Suppressor macrophage (primary cell): ENCODE data around the gene PRSS57.
A peak's percentile ranks its signal among the peaks of the same experiment; 100 is the strongest.
"Not testable (repeated sequence)": the region's sequence is repeated elsewhere in the genome, so short reads cannot be mapped to it uniquely, and the experiment has no call there.

ENCODE experiments used
- DNase-seq, 4 experiments: peaks; one replicate each; pipeline ENCODE4 v3.0.0-alpha.2; 2020 to 2022
- total RNA-seq, 17 experiments: gene quantifications; one replicate each; lab custom pipeline; 2026; ENCODE audit warnings: mixed read lengths in 6 of 17, inconsistent platforms in 3 of 17; lab: John Stamatoyannopoulos, UW

PRSS57 gene
- total RNA-seq: 0 to 1.1 (median 0) reads per million in 17 experiments

DNA sequence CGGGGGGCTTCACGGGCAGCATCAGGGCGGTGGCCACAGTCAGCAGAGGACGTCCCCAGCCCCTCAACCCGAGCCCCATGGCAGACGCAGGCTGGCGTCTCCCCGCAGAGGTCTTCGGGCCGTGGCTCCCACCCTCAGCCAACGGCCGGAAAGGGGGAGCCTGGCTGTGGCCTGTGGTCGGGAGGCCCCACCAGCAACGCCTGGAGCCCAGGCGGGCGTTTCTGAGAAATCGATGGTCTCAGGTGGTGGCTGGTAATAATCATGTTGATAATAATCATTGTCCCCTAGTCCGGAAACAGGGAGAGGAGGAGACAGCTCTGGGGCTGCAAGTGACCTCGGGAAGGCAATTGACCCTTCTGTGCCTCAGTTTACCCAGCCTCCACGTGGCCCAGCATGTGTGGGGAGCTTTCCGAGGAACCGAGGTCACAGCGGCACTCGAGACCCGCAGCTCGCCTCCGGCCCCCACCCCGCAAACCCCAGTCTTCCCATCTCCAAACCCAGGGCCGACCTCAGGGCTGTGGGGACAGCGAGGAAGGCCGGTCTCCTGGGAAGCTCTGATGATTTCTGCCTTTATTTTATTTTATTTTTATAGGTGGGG, at the start of gene PRSS57:
Gene PRSS57, minus strand, starts transcription at position 101 of the 598 bp plus-strand sequence. Its CDS starts 22 bp downstream, at position 79.
- DNase-seq: no peak

DNA sequence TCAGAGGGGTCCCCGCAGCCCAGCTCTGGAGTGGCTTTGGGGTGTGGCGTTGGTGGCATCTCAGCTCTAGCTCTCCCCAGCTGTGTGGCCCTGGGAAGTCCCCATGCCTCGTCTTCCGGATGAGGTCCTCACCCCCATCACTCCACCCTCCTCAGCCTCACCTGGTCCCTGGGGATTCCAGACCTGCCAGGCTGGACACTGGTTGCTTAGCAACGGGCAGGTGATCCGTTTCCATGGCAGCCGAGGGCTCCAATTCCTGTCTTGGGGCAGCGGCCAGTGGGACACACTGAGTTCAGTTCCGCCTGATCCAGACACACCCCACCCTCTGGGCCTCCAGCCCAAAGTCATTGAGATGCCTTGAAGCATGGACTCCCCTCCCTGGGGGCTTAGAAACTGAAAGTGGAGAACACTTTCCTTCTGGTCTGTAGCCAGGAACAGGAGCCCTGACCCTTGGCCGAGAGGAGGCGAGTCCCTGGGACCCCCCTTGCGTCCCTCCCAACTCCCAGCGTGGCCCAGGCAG, 48.0 kb upstream of the PRSS57 start:
- DNase-seq: no peak

DNA sequence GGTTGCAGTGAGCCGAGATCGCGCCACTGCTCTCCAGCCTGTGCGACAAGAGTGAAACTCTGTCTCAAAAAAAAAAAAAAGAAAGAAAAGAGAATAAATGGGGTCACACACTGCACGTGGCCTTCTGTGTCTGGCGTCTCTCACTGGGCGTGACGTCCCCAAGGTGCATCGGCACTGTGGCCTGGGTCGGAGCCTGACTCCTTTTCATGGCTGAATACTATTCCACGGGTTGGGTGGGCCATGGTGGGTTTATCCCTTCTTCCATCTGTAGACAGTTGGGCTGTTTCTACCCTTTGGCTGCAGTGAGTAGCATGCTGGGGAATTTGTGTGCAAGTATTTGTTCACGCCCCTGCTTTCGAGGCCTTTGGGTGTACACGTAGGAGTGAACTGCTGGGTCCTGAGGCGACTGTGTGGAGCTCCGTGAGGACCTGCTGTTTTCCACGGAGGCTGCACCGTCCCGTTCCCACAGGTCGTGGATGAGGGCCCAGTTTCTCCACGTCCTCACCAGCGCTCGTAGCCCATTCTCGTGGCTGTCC, 47.4 kb upstream of the PRSS57 start:
- DNase-seq: no peak

DNA sequence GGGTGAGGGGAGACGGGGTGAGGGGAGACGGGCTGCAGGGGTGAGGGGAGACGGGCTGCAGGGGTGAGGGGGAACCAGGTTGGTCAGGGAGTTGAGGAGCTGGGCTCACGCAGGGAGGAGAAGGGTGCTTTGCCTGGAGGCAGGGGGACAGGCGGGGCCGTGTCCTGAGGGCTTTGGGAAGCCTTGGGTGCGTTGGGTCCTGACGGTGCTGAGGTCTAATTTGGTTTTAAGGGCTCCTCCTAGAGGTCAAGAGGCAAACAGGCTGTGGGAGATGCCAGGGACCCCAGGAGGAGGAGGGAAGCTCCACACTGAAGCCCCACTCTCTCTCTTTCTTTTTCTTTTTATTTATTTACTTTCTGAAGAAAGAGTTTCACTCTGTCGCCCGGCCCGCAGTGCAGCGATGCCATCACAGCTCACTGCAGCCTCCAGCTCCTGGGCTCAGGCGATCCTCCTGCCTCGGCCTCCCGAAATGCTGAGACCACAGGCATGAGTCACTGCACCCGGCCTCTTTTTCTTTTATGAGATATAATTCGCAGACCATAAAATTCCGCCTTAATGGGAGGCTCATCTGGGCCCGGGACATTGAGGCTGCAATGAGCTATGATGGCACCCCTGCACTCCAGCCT, 46.4 kb upstream of the PRSS57 start:
- peak in 3 of 4 experiments; percentile 34 to 44 (median 42) for DNase-seq

DNA sequence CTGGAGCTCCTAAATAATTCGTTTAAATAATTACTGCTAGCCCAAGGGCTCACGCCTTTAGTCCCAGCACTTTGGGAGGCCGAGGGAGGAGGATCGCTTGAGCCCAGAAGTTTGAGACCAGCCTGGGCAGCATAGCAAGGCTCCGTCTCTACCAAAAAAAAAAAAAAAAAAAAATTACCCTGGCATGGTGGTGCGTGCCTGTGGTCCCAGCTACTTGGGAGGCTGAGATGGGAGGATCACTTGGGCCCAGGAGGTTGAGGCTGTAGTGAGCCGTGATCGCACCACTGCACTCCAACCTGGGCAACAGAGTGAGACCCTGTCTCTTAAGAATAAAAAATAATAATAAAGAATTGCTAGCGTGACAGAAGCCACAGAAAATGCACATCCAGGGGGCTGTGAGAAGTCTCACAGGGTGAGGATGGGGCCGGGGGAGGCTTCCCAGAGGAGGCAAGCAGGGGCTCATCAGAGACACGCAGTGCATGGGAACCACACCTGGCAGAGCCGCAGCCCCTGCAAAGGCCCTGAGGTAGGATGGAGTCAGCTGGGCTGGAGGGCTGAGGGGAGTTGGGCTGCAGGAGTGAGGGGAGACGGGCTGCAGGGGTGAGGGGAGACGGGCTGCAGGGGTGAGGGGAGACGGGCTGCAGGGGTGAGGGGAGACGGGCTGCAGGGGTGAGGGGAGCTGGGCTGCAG, 45.7 kb upstream of the PRSS57 start:
- not testable (repeated sequence) for DNase-seq

DNA sequence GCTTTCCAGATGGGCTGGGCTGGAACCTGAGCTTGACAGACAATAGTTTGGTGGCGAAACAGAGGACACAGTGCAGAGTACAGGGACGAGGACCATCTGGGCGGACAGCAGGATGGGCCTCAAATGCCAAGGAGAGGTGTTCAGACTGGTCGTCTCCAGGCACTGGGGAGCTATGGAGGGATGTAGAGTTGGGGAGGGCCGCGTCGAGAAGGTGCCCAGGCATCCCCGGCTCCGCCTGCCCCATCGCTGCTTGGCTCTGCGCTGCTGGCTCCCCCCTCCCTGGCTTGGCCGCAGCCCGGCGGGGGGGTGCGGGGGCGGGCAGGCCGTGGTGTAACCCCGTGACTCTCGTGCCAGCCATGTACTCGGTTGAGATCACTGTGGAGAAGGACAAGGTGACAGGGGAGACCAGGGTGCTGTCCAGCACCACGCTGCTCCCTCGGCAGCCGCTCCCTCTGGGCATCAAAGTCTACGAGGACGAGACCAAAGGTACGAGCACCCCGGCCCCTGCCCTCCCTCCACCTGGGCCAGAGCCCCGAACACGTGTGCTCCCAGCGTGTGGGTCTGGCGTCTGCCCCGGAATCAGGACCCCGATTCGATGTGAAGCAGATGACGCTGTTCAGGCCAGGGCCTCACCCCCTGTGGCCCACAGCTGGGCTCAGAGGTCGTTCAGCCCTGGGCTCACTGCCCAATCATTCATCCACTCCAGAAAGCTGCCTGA, 44.9 kb upstream of the PRSS57 start:
- DNase-seq: no peak

DNA sequence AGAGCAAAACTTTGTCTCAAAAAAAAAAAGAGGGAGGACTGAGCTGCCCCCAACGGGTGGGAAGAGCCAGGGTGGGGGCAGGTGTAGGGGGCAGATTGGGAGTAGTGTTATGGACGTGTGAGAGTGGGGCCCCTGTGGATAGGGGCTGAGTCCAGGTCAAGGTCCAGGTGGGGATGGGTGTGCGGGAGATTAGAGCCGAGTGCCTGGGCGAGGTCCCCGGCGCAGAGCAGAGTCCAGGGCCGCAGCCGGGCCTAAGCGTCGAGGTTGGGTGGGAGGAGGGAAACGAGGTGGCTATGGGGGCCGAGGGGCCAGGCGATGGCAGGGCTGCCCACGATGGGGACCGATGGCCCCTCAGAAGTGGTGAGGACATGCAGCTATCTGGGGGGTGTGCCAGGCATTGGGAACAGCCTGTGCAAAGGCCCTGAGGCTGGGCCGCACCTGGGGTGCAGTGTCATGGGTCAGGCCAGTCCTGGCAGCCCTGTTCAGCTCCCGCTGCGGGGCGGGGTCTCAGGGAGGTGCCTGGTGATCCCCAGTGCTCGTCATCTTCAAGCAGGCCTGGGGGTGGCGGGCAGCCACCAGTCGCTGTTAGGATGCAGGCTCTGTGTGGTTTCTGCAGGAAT, 43.4 kb upstream of the PRSS57 start:
- no peak for DNase-seq

DNA sequence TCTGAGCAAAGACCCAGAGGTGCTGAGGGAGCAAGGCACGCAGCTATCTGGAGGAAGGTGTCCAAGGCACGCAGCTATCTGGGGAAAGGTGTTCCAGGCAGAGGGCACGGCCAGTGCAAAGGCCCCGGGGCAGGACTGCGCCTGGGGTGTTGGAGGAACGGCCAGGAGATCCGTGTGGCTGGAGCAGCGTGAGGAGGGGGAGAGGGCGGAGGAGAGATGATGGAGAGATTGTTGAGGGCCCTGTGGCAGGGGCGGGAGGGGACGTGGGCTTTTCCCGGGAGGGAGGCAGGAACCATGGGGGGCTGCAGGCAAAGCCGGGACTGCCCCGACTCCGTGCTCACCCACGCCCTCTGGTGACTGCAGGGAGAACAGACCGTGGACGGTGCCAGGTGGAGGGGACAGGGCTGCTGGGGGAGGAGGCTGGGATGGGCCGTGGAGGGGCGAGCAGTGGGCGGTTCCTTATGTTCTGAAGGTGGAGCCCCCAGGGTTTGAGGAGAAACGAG, 42.4 kb upstream of the PRSS57 start:
- DNase-seq: peak; percentile 20 to 64 (median 53)

DNA sequence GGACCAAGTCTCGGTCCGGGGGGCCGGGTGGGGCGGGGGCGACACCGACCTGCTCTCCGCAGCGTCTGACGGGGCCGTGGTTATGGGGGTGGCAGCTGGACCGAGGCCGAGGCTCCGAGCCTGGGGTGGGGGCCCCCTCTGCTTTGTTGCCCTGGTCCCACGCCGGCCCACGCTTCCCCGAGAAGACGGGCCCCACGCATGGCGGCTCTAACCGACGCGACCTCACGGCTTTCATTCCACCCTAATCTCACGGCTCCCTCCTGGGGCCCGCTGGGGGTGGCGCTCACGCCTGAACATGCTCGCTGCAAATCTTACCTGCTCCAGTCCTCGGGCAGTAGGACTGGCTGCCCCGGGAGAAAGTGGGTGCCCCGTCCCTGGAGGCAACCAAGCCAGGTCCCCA, 40.9 kb upstream of the PRSS57 start:
- DNase-seq: no peak

DNA sequence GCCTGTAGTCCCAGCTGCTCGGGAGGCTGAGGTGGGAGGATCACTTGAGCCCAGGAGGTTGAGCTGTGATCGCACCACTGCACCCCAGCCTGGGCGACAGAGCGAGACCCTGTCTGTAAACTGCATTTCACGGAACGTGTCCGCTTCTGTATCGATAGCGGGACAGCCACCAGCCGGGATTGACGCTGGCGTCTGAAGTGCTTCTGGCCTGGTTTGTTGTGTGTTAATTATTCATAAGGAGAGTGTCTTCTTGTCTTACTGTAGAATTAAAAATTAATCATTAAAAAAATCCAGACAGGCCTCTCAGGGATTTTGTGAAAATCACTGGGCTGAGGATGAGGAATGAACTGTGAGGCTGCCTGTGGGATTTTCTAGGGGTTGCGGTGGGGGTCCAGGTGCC, 39.5 kb upstream of the PRSS57 start:
- DNase-seq: no peak

DNA sequence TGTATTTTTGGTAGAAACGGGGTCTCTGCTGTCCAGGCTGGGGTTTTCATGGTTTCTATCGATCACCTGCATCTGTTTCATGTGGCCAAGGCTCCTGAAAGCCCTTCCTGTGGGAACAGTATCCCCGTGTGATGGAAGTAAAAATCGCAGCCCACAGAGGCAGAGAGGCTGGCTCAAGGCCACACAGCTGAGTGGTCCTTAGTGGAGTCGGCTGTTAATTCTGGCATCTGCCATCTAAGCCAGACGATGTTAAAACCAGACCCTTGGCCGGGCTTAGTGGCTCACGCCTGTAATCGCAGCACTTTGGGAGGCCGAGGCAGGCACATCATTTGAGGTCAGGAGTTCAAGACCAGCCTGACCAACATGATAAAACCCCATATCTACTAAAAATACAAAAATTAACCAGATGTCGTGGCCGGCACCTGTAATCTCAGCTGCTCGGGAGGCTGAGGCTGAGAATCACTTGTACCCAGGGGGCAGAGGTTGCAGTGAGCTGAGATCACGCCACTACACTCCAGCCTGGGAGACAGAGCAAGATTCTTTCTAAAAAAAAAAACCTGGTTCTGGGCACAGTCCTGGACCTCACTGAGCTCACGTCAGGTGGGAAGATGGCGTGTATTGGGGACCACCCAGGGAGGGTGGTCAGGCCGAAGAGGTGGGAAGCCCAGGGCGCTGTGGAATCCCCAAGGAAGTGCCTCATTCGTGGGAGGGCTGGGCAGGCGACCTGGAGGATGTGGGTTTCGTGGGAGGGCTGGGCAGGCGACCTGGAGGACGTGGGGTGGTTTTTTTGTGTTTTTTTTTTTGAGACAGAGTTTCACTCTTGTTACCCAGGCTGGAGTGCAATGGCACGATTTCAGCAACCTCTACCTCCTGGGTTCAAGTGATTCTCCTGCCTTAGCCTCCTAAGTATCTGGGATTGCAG, 37.2 kb upstream of the PRSS57 start:
- DNase-seq: no peak

DNA sequence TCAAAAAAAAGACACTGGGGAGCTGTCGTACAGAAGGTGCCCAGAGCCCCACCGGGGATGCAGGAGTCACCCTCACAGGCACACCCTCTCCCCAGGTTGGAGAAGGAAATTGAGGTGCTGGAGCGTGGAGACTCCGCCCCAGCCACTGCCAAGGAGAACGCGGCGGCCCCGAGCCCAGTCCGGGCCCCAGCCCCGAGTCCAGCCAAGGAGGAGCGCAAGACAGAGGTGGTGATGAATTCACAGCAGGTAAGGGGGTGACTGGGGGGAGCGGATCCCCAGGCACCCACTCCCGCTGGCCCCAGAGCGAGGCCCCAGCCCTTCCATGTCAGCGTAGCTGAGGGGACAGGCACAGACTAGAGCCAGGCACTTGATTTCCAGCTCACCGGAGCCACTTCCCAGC, 35.7 kb upstream of the PRSS57 start:
- no peak for DNase-seq

DNA sequence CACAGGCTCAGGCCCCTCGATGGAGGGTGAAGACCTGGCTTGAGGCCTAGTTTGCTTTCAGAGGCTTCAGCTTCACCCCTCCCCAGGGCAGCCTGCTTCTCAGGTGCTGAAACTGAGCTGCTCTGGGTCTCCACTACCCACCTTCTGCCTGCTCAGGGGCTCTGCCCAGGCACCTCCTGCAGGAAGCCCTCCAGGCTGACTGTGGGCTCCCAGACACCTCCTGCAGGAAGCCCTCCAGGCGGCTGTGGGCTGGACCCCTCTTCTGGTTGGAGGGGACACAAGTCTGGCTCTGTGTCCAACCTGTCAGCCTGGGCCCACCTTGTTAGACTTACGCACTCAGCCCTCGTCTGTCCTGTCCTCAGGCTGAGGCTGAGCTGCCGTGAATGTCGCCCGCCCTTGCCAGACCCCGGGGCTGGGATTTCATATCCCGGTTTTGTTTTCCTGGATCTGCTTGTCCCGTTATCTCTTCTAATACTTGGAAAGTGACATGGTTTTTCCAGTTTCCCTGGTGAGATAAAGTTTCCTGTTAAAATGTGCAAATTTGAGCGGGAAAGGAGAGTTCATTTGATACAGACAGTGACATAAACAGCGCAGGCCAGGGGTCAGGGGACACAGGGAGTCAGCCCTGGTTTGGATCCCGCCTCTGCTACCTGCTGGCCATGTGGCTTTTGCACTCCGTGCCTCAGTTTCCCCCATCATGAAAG, 34.9 kb upstream of the PRSS57 start:
- no peak for DNase-seq

DNA sequence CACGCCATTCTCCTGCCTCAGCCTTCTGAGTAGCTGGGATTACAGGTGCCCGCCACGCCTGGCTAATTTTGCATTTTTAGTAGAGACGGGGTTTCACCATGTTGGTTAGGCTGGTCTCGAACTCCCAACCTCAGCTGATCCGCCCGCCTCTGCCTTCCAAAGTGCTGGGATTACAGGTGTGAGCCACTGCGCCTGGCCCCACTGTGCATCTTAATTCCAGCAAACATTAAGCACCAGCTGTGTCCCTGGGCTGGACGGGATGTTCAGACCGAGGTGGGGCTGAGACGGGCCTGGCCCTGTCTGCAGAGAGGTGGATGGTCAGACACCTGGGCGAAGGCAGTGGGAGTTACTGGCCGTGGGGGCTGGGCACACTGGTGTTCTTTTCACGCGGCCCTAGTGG, 34.3 kb upstream of the PRSS57 start:
- DNase-seq: not testable (repeated sequence)

DNA sequence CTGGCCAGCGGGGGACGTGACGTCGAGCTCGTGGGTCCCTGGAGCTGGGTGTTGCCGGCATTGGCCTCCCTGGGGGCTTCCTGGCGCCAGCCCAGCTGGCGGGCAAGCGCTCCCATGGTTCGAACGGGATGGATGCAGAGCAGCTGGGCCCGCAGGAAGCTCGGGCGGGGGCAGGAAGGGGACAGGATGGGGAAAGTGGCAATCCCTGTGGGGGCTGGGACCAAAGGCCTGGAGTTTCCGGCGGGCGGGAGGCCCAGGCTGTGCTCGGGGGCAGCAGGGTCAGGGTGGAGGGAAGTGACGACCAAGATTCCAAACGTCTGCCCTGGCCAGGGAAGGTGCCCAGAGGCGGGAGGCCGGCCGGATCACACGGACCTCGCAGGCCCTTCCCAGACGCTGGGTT, 32.8 kb upstream of the PRSS57 start:
- DNase-seq: no peak

DNA sequence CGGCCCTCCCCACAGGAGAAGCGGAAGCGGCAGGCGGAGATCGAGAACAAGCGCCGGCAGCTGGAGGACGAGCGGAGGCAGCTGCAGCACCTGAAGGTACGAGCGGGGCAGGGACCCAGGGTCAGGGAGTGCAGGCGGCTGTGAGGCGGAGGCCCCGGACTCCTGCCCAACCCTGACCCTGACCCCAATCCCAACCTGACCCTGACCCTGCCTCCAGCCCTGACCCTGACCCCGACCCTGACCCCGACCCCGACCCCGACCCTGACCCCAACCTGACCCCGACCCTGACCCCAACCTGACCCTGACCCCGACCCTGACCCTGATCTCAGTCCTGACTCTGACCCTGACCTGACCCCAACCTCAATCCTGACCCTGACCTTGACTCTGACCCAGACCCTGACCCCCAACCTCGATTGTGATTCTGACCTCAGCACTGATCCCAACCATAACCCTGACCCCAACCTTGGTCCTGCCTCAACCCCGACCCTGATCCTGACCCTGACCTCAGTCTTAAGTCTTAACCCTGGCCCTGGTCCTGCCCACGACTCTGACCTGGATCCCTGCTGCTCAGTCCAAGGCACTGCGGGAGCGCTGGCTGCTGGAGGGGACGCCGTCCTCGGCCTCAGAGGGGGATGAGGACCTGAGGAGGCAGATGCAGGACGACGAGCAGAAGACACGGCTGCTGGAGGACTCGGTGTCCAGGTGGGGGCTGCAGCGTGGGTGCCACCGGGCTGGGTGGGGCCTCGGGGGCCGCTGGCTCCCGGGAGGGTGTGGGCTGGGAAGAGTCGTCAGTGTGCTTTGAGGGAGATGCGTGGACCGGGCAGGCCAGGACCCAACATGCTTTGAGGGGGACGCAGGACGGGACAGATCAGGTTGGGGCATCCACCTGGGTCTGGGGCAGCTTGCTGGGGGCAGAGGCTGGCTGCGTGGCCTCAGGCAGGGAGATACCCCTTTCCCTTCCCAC, 32.0 kb upstream of the PRSS57 start:
- DNase-seq: no peak

DNA sequence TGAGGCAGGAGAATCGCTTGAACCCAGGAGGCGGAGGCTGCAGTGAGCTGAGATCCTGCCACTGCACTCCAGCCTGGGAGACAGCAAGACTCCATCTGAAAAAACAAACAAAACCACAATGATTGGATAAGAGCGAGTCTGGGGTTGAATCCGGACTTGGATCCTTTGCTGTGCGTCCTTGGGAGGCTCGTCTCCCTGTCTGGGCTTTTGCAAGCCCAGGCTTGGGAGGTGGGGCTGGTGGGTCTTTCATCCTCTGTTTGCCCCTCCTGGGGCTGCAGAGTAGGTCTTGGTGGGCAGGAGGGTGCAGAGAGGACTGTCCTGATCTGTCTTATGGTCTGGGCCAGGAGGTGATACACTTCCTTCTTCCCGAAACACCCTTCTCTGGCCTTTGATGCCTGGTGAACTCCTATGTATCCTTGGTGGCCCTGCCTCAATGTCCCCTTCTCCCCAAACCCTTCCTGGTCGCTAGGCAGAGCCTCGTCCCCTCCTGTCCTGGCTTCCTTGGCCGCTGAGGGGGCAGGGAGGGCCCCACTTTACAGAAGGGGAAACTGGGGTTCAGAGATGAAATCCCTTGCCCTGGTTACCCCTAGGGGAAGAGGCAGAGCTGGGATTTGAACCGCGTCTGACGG, 30.3 kb upstream of the PRSS57 start:
- DNase-seq: no peak

DNA sequence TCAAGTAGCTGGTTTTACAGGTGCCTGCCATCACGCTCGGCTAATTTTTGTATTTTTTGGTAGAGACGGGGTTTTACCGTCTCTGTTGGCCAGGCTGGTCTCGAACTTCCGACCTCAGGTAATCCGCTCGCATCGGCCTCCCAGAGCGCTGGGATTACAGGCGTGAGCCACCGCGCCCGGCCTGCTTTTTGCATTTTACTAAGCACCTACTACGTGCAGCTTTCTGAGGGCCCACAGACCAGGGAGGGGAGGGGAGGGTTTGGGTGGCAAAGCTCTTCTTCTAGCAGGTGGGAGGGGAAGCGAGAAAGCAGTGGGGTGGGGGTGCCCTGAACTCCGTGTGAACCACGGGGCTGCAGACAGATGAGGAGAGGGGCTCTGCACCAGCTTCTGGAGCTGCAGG, 28.5 kb upstream of the PRSS57 start:
- no peak for DNase-seq

DNA sequence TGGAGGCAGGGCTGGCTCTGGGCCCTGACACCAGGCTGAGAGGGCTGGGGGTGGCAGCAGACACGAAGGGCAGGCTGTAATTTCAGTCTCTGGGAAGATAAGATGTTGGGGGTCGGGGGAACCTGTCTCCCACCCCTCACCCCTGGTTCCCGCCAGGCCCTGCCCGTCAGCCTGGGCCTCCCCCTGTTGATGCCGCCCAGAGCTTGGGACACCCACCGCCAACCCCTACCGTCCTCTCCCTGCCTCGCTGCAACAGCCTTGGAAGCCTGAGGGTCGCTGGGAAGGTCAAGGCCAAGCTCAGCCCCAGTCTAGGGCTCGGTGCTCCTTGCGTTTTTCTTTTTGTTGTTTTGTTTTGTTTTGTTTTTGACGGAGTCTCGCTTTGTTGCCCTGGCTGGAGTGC, 28.0 kb upstream of the PRSS57 start:
- DNase-seq: no peak
